Kidney (tissue), 14 donors: ENCODE results near the gene TYR. TPM values are rescaled to one million over a fixed set of nuclear protein-coding genes. Genes with fewer than 3 reads are reported as not detected.
"Not testable (repeated sequence)": the region's sequence is repeated elsewhere in the genome, so short reads cannot be mapped to it uniquely, and the experiment has no call there.

Experiments used
- DNase-seq, 5 donors: peaks; one replicate each; pipeline ENCODE4 v3.0.0-alpha.2; 2013 to 2020
- FAIRE-seq: peaks from 2 replicates; lab custom pipeline; 2012; peaks lifted over from hg19 to GRCh38; lab: Jason Lieb, UNC
- H3K27ac ChIP-seq, 2 donors: one replicate each; pipeline ENCODE4 v1.7.0; 2013; ENCODE audit warnings: low read depth in 2 of 2, low read length in 2 of 2, inconsistent platforms in 1 of 2
- H3K27me3 ChIP-seq: one replicate; pipeline ENCODE4 v1.7.1; 2013; ENCODE audit warnings: low read length, inconsistent platforms; ENCODE audit not compliant: control insufficient read depth, insufficient read depth
- H3K36me3 ChIP-seq, 3 donors: one replicate each; pipeline versions ENCODE4 v1.7.0 to v1.7.1; 2013; ENCODE audit warnings: low read length in 3 of 3, control low read depth in 1 of 3, inconsistent platforms in 1 of 3; ENCODE audit not compliant: insufficient read depth in 3 of 3, control insufficient read depth in 2 of 3
- H3K4me1 ChIP-seq, 3 donors: one replicate each; pipeline versions ENCODE4 v1.7.0 to v1.7.1; 2013; ENCODE audit warnings: low read length in 3 of 3, inconsistent platforms in 1 of 3, low read depth in 1 of 3; ENCODE audit not compliant: control insufficient read depth in 2 of 3, insufficient read depth in 2 of 3
- H3K4me3 ChIP-seq, 3 donors: one replicate each; pipeline versions ENCODE4 v1.7.0 to v1.8.1; 2013; ENCODE audit warnings: low read length in 3 of 3, control low read depth in 1 of 3, inconsistent platforms in 1 of 3
- H3K9ac ChIP-seq, 3 donors: one replicate each; pipeline versions ENCODE4 v1.7.0 to v1.7.1; 2013; ENCODE audit warnings: low read length in 3 of 3, control low read depth in 1 of 3, inconsistent platforms in 1 of 3
- H3K9me3 ChIP-seq, 3 donors: one replicate each; pipeline versions ENCODE4 v1.7.0 to v1.7.1; 2013; ENCODE audit warnings: low read length in 3 of 3, control low read depth in 1 of 3, inconsistent platforms in 1 of 3; ENCODE audit not compliant: control insufficient read depth in 2 of 3, insufficient read depth in 1 of 3
- intact Hi-C: fragments of 100-400 bp; cut with DNase I; formaldehyde crosslinking; loops from one replicate; pipeline ENCODE4 v1.11.1; 2022
- polyA plus RNA-seq: library from polyadenylated mRNA; stranded (reverse); fragments of 350-450 nt; fragmentation: Illumina TruSeq; extraction: RNeasy Lipid Tissue Mini Kit (QIAGEN cat#74804); gene quantifications from one replicate; pipeline ENCODE4 v1.2.3, GENCODE V29; 2014; ENCODE audit warnings: low read depth, low replicate concordance; ENCODE audit not compliant: insufficient read depth
- total RNA-seq: library from RNA; stranded (reverse); fragmentation: NEBNext Ultra II Directional; extraction: Animal tissue kit (Norgen Biotek cat#: 25700); gene quantifications from one replicate; pipeline ENCODE4 v1.2.1, GENCODE V29; 2021
- TF ChIP-seq, protein P1 (sequence below): IDR thresholded peaks from 3 replicates; pipeline ENCODE4 v1.5.1; 2012; ENCODE audit warnings: mild to moderate bottlenecking, moderate library complexity, borderline replicate concordance; ENCODE audit not compliant: insufficient read depth; ENCODE audit errors: extremely low read depth
- donor health status: control.
- donor health status: control.
- donor health status: control.
- donor health status: control.
- donor health status: control.
- donor health status: DM: yes; HTN: yes; CAD: no.
- donor health status: Normal renal cell carcinoma (clear cell type).

Gene TYR
- total and polyA plus RNA-seq, 2 donors from 2014 or later: not detected

DNA sequence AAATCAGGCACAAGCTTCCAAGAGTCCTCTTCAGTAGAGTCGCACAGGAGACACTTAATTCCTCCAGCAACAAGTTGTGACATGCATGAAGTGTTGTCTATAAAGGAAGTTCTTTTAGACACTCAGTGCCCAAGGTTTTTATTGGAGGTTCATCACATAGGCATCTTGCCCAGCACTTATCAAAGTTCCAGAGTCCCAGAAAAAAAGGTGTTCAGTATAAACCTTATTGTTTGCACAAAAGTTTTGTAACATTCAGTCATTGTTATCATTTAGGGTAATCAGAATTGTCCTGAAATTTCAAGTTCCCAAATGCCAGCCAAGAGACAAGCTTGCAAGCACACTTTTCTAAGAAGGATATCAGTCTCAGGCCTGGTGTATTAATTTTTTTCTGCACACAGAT lies 130.6 kb downstream of the TYR start:
- H3K9ac ChIP-seq, DNase-seq, H3K4me3 ChIP-seq, FAIRE-seq, intact Hi-C loops, H3K4me1 ChIP-seq, H3K27me3 ChIP-seq, H3K27ac ChIP-seq, H3K36me3 ChIP-seq, H3K9me3 ChIP-seq: not testable (repeated sequence)

DNA sequence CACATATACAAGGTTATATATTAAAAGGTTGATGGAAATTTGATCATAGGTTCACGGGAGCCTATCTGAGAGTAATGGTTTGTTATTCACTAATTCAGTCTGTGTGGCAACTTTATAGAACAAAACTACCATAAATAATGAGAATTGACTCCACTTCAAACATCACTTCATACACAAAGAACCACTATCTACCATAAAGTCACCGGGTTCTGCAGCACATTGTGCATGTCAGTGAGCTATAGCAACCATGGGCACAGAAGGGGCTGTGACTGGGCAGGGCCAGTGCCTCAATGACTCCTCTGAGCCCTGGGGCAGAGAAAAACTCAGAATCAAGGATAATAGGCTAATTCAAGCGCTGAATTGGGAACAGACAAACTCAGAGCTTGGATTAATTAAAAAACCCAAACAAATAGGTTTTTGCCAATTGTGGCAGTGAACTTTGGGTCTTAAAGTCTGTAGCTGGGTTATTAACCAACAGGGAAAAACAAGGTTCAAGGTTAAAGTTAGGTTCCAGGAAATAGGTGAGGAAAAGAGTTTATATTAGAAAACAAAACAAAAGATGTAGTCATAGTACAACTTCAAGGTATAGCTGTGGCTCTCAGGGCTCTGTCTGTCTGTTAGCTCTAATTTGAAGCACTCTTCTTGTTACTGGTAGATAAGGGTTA lies 131.8 kb downstream of the TYR start:
- H3K27ac ChIP-seq, DNase-seq, FAIRE-seq, H3K9ac ChIP-seq, H3K27me3 ChIP-seq, H3K36me3 ChIP-seq, H3K4me3 ChIP-seq, intact Hi-C loops, H3K9me3 ChIP-seq, H3K4me1 ChIP-seq: not testable (repeated sequence)

DNA sequence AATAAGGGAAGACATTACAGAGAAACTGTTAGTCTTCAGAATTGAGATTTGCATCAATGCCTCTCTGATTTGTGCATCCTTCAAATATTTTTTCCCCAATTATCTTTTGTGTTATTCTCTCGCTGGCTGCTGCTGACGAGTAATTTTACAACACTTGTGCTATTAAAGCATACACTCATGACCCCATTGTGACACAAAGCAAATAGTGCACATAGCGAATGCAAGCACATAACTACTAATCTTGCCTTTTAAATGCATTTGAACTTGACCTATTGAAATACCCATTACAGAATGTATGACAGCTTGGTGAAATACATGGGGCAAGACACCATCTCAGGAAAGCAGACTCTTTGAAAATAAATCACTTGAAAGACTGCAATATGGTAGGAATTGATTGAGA lies 132.9 kb downstream of the TYR start:
- FAIRE-seq, intact Hi-C loops: not testable (repeated sequence)

DNA sequence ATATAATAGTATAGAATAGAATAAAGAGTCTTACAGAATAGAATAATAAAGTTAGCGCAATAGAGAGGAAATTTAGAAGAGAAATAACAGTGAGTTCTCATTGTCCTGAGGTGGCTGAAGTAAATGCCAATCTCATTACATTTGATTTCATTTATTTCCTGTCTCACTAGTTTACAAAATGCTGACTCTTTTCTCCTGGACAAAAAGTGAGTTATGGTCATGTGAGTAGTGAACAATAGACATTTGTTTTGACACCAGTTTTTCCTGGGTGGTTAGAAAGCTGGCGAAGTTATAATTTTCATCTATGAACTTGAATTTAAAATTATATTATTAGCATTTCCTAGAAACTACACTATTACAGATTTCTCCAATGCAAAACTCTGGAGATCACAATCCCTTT lies 143.7 kb downstream of the TYR start:
- Histone ChIP-seq H3K27me3 (no peaks in the 10 kb centered on the region), H3K9me3 (no peaks in the 10 kb centered on the region), H3K27ac (no peak overlapping the region), H3K9ac (no peak overlapping the region), H3K4me3 (no peak overlapping the region), H3K4me1 (no peaks in the 10 kb centered on the region), H3K36me3 (peaks cover 0 to 3% (median 0%) of the 10 kb centered on the region in 3 donors)
- intact Hi-C loops: no loop called here
- TF ChIP-seq, protein P1, sequence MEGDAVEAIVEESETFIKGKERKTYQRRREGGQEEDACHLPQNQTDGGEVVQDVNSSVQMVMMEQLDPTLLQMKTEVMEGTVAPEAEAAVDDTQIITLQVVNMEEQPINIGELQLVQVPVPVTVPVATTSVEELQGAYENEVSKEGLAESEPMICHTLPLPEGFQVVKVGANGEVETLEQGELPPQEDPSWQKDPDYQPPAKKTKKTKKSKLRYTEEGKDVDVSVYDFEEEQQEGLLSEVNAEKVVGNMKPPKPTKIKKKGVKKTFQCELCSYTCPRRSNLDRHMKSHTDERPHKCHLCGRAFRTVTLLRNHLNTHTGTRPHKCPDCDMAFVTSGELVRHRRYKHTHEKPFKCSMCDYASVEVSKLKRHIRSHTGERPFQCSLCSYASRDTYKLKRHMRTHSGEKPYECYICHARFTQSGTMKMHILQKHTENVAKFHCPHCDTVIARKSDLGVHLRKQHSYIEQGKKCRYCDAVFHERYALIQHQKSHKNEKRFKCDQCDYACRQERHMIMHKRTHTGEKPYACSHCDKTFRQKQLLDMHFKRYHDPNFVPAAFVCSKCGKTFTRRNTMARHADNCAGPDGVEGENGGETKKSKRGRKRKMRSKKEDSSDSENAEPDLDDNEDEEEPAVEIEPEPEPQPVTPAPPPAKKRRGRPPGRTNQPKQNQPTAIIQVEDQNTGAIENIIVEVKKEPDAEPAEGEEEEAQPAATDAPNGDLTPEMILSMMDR: no peak
- DNase-seq: no peak
- no peak for FAIRE-seq

More for the DNA sequence above, 132.9 kb downstream of the TYR start:
- not testable (repeated sequence) for H3K36me3 ChIP-seq, H3K4me1 ChIP-seq, H3K4me3 ChIP-seq, H3K27me3 ChIP-seq, H3K9me3 ChIP-seq, H3K9ac ChIP-seq, H3K27ac ChIP-seq, DNase-seq

DNA sequence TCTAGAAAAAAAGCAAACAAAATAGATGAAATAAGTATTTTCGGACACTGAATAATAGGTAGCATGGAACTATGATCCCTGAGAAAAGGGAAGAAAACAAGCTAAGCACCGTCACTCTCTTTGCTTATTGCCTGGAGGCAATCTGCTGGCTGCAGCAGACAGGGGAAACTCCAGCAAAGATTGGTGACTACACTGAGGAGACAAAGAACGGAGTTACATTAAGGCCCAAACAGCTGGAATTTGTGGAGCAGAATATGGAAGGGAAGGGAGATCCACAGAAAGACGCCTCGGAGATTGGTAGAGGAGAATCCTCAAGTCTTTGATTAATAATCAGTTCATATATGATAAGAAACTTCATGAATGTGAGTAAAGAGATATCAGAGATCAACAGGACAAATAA lies 150.2 kb downstream of the TYR start:
- H3K9me3 ChIP-seq: no peaks in the 10 kb centered on the region
- no peak for DNase-seq
- H3K27me3 ChIP-seq: no peaks in the 10 kb centered on the region
- peaks cover 0 to 3% (median 0%) of the 10 kb centered on the region in 3 donors for H3K36me3 ChIP-seq
- H3K4me1 ChIP-seq: no peaks in the 10 kb centered on the region
- no peak overlapping the region for H3K4me3 ChIP-seq
- H3K27ac ChIP-seq: no peak overlapping the region
- H3K9ac ChIP-seq: no peak overlapping the region
- TF ChIP-seq, protein P1: no peak
- intact Hi-C loops: no loop called here
- no peak for FAIRE-seq

DNA sequence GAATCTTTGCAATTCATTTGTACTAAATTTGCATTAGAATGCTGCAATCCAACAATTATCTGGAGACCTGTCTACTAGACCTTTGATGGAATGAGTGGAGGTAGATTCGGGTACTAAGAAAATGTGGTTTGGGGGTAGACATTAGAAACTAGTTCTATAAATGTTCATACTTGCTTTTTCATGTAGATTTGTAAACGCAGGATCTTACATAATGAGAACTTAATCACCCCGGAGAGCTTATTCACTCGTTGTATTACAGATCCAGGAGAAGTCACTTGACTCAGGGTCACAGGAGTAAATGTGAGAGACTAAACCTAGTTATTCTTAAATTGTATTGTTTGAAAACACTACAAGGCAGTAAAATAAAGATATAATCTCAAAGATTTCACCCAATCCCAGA lies 154.3 kb downstream of the TYR start:
- H3K4me1 ChIP-seq, FAIRE-seq, intact Hi-C loops: not testable (repeated sequence)

More for the DNA sequence above, 154.3 kb downstream of the TYR start:
- H3K36me3 ChIP-seq, H3K9ac ChIP-seq, H3K4me3 ChIP-seq, H3K27me3 ChIP-seq, H3K9me3 ChIP-seq, H3K27ac ChIP-seq, DNase-seq: not testable (repeated sequence)
